ENCODE measurements around the gene PIGZ.

GRCh38 chr3:196974661-196975060 lies 6.0 kb upstream of the PIGZ start:
- TF ChIP-seq POLR2A (IDR thresholded peaks at IDR 0.05) (no peak), CTCF (IDR thresholded peaks at IDR 0.05) (no peak)
